Endothelial cell of umbilical vein (primary cell): ENCODE data around the gene BCL2L13. TPM values are rescaled to one million over a fixed set of nuclear protein-coding genes. Genes with fewer than 3 reads are reported as not detected.
A peak's percentile ranks its signal among the peaks of the same experiment; 100 is the strongest.

Source experiments
- BruUV-seq: library from RNA; stranded (reverse); fragments of 400-500 nt; replicated peaks from 2 replicates; lab custom pipeline; 2021; lab: Mats Ljungman, UMichigan
- CTCF ChIA-PET: fragments of 300-600, 350-600 bp; sonication (Branson Sonifier 250); formaldehyde crosslinking; loops from one replicate; lab custom pipeline; 2021; ENCODE audit warnings: antibody characterized with exemption, inconsistent platforms; lab: Charles Lee
- POLR2A ChIA-PET: fragments of 300-600, 350-600 bp; sonication (Branson Sonifier 250); formaldehyde crosslinking; loops from one replicate; lab custom pipeline; 2021; ENCODE audit warnings: antibody characterized with exemption, inconsistent platforms; lab: Charles Lee
- DNase-seq: peaks from one replicate; pipeline ENCODE4 v3.0.0-alpha.2; 2011; ENCODE audit warnings: low read depth, low spot score
- FAIRE-seq: peaks from 2 replicates; lab custom pipeline; 2011; peaks lifted over from hg19 to GRCh38; lab: Jason Lieb, UNC
- H2AFZ ChIP-seq: 2 replicates; pipeline ENCODE4 v1.6.0; 2012; ENCODE audit warnings: low read depth, low read length, control low read depth, inconsistent platforms
- H3K27ac ChIP-seq: 2 replicates; pipeline ENCODE4 v1.5.1; 2011; ENCODE audit warnings: low read depth, mild to moderate bottlenecking, control low read depth, low read length, moderate library complexity; ENCODE audit not compliant: insufficient read depth
- H3K27me3 ChIP-seq, 2 experiments: 2 replicates each; pipeline versions ENCODE4 v1.6.0 to v1.6.1; 2011; ENCODE audit warnings: low read length in 2 of 2, mixed read lengths in 1 of 2; ENCODE audit not compliant: control insufficient read depth in 2 of 2, insufficient read depth in 2 of 2
- H3K36me3 ChIP-seq, 2 experiments: 2 replicates in 1 of 2; 3 replicates in 1 of 2; pipeline ENCODE4 v1.5.1; 2011; ENCODE audit warnings: low read length in 2 of 2, mild to moderate bottlenecking in 1 of 2, moderate library complexity in 1 of 2; ENCODE audit not compliant: control insufficient read depth in 2 of 2, insufficient read depth in 2 of 2; ENCODE audit errors: extremely low read depth in 1 of 2
- H3K4me1 ChIP-seq: 3 replicates; pipeline ENCODE4 v1.5.1; 2011; ENCODE audit warnings: mild to moderate bottlenecking, low read length; ENCODE audit not compliant: control insufficient read depth, insufficient read depth; ENCODE audit errors: extremely low read depth
- H3K4me2 ChIP-seq: 2 replicates; pipeline ENCODE4 v1.6.1; 2011; ENCODE audit warnings: low read length, control low read depth, mixed read lengths; ENCODE audit not compliant: insufficient read depth
- H3K4me3 ChIP-seq, 3 experiments: fragments of 200-600 bp in 1 of 3; sonication (generic), shearing (Covaris generic) in 1 of 3; replicated peaks in 1 of 3; 2 replicates each; pipeline ENCODE4 v1.5.1; 2011 to 2016; ENCODE audit warnings: control low read depth in 3 of 3, low read length in 3 of 3, mild to moderate bottlenecking in 2 of 3, inconsistent platforms in 1 of 3, low read depth in 1 of 3, moderate library complexity in 1 of 3; ENCODE audit not compliant: insufficient read depth in 1 of 3
- H3K79me2 ChIP-seq: 2 replicates; pipeline ENCODE4 v1.6.0; 2012; ENCODE audit warnings: low read length, inconsistent platforms; ENCODE audit not compliant: control insufficient read depth, insufficient read depth
- H3K9ac ChIP-seq: replicated peaks from 2 replicates; pipeline ENCODE3; 2011; ENCODE audit warnings: low read length, control low read depth; ENCODE audit not compliant: insufficient read depth; ENCODE audit errors: extremely low read depth
- H3K9me1 ChIP-seq: replicated peaks from 3 replicates; pipeline ENCODE4 v1.6.0; 2011; ENCODE audit warnings: mild to moderate bottlenecking, low read length; ENCODE audit not compliant: control insufficient read depth, insufficient read depth; ENCODE audit errors: extremely low read depth
- H3K9me3 ChIP-seq: replicated peaks from 2 replicates; pipeline ENCODE4 v1.5.1; 2012; ENCODE audit warnings: low read length, inconsistent platforms; ENCODE audit not compliant: control insufficient read depth, insufficient read depth
- H4K20me1 ChIP-seq: replicated peaks from 2 replicates; pipeline ENCODE3; 2011; ENCODE audit warnings: mild to moderate bottlenecking, low read length; ENCODE audit not compliant: control insufficient read depth, insufficient read depth; ENCODE audit errors: extremely low read depth
- CTCF ChIP-seq, 2 donors: IDR thresholded peaks; 1 replicate in 1 of 2; 2 replicates in 1 of 2; pipeline ENCODE4 v1.5.1; 2011; ENCODE audit warnings: low read length in 2 of 2, mild to moderate bottlenecking in 2 of 2, moderate library complexity in 2 of 2, control low read depth in 1 of 2, inconsistent platforms in 1 of 2, low read depth in 1 of 2; ENCODE audit not compliant: insufficient read depth in 1 of 2; ENCODE audit errors: extremely low read depth in 1 of 2
- EZH2 ChIP-seq: IDR thresholded peaks from 2 replicates; pipeline ENCODE4 v1.6.1; 2012; ENCODE audit warnings: borderline replicate concordance, low read depth, mild to moderate bottlenecking, moderate library complexity, low read length, inconsistent platforms; ENCODE audit not compliant: severe bottlenecking
- FOS ChIP-seq: IDR thresholded peaks from 2 replicates; pipeline ENCODE4 v1.6.1; 2011; ENCODE audit warnings: mild to moderate bottlenecking, low read length, moderate library complexity, borderline replicate concordance; ENCODE audit not compliant: insufficient read depth
- GATA2 ChIP-seq: IDR thresholded peaks from 2 replicates; pipeline ENCODE4 v1.7.0; 2011; ENCODE audit warnings: low read depth, mild to moderate bottlenecking, moderate library complexity, mixed read lengths, low read length; ENCODE audit not compliant: insufficient read length, insufficient read depth
- JUN ChIP-seq: IDR thresholded peaks from 2 replicates; pipeline ENCODE4 v1.6.1; 2011; ENCODE audit warnings: borderline replicate concordance, low read depth; ENCODE audit not compliant: insufficient read length, insufficient read depth
- MAX ChIP-seq: IDR thresholded peaks from 2 replicates; pipeline ENCODE4 v1.6.1; 2011; ENCODE audit not compliant: insufficient read depth, insufficient read length
- MYC ChIP-seq: IDR thresholded peaks from one replicate; pipeline ENCODE4 v1.6.1; 2011; ENCODE audit warnings: mild to moderate bottlenecking, low read depth, low read length
- POLR2A ChIP-seq: IDR thresholded peaks from 2 replicates; pipeline ENCODE4 v1.6.1; 2012; ENCODE audit warnings: low read depth, mild to moderate bottlenecking, control low read depth, low read length
- POLR2AphosphoS5 ChIP-seq: IDR thresholded peaks from 2 replicates; pipeline ENCODE4 v1.6.1; 2012; ENCODE audit warnings: low read depth, mild to moderate bottlenecking, control low read depth, low read length, moderate library complexity; ENCODE audit not compliant: insufficient read depth
- dilution Hi-C: fragments of 300-500 bp; cut with MboI; formaldehyde crosslinking; loops from one replicate; pipeline ENCODE4 v1.15.0; 2019; ENCODE audit warnings: low sequenced_read_pairs; ENCODE audit not compliant: extremely low pct_ligation_motif_present
- intact Hi-C: fragments of 100-400 bp; cut with micrococcal nuclease; formaldehyde crosslinking; loops from one replicate; pipeline ENCODE4 v1.10.0; 2022
- polyA plus RNA-seq, 4 experiments: library from polyadenylated mRNA; depleted of rRNA in 3 of 4; stranded (reverse) in 3 of 4; unstranded in 1 of 4; fragments of >200 nt; gene quantifications; 2 replicates each; pipeline versions ENCODE4 v1.2.1 to v1.2.3, GENCODE V29; 2011 to 2012; ENCODE audit warnings: missing spikeins in 1 of 4
- total RNA-seq: library from RNA; stranded (reverse); gene quantifications from 2 replicates; pipeline ENCODE4 v1.2.3, GENCODE V29; 2021

Gene BCL2L13
- total and polyA plus RNA-seq, 2 donors (not counting 3 experiments of a cell fraction or from before 2014, with no cell fraction given) = 28.1 to 36.2 TPM

- DNase-seq (no peak), FAIRE-seq (no peak)
- Histone ChIP-seq H3K4me2 (peak overlapping the region; percentile 29), H3K79me2 (peaks cover 15% of the 10 kb centered on the region), H3K27me3 (no peaks in the 10 kb centered on the region), H3K9ac (peak overlapping the region; percentile 98), H3K9me3 (no peaks in the 10 kb centered on the region), H4K20me1 (no peaks in the 10 kb centered on the region), H3K27ac (peak overlapping the region; percentile 88), H3K4me1 (peaks cover 16% of the 10 kb centered on the region), H3K4me3 (peak overlapping the region; percentile 60 to 92 (median 86)), H3K36me3 (no peaks in the 10 kb centered on the region), H2AFZ (peak overlapping the region; percentile 57), H3K9me1 (no peaks in the 10 kb centered on the region)
- BruUV-seq = no TSS peak
- TF ChIP-seq JUN (no peak), MYC (no peak), EZH2 (no peak), POLR2A (no peak), MAX (no peak), CTCF (IDR thresholded peaks at IDR 0.05; ENCODE audit: extremely low read depth in 1 of 2, insufficient read depth in 1 of 2, low read depth in 1 of 2, low read length in 2 of 2) (no peak), POLR2AphosphoS5 (no peak), FOS (no peak), GATA2 (no peak)
- dilution Hi-C loops (no loop called here), intact Hi-C loops (loop anchor here (1.0 to 10.0 kb wide), 4 partner anchors 10 to 437 kb away; partner anchors contain the start of genes ATP6V1E1, BID and PEX26)
- POLR2A ChIA-PET = no interaction called here
- CTCF ChIA-PET = no interaction called here
Observed at GRCh38 chr22:17638182-17638431, 450 bp upstream of the BCL2L13 start.
